Measurements from ENCODE around the gene DLX4.

Gene DLX4

GRCh38 chr17:49986396-49987289 lies 17.7 kb downstream of the DLX4 start:
- Histone ChIP-seq H3K9ac (ENCODE audit: low read depth in 1 of 2, low read length in 2 of 2) (no peak overlapping the region), H3K4me3 (ENCODE audit: low read depth in 1 of 2, low read length in 2 of 2) (no peak overlapping the region), H3K27ac (ENCODE audit: low read depth, low read length) (no peak overlapping the region), H3K9me3 (ENCODE audit: control insufficient read depth in 1 of 2, low read length in 2 of 2) (no peaks in the 10 kb centered on the region), H3K4me1 (ENCODE audit: control insufficient read depth in 1 of 2, insufficient read depth in 2 of 2, low read length in 2 of 2) (no peaks in the 10 kb centered on the region), H3K36me3 (ENCODE audit: control insufficient read depth in 1 of 2, insufficient read depth in 2 of 2, low read length in 2 of 2) (no peaks in the 10 kb centered on the region), H3K27me3 (ENCODE audit: control insufficient read depth in 1 of 2, insufficient read depth in 2 of 2, low read length in 2 of 2) (peaks cover 56 to 65% of the 10 kb centered on the region in 2 donors)

- Histone ChIP-seq H3K27ac (ENCODE audit: low read depth, low read length) (no peak overlapping the region), H3K9me3 (ENCODE audit: control insufficient read depth in 1 of 2, low read length in 2 of 2) (no peaks in the 10 kb centered on the region), H3K36me3 (ENCODE audit: control insufficient read depth in 1 of 2, insufficient read depth in 2 of 2, low read length in 2 of 2) (no peaks in the 10 kb centered on the region), H3K27me3 (ENCODE audit: control insufficient read depth in 1 of 2, insufficient read depth in 2 of 2, low read length in 2 of 2) (peaks cover 62 to 68% of the 10 kb centered on the region in 2 donors), H3K9ac (ENCODE audit: low read depth in 1 of 2, low read length in 2 of 2) (no peak overlapping the region), H3K4me3 (ENCODE audit: low read depth in 1 of 2, low read length in 2 of 2) (no peak overlapping the region), H3K4me1 (ENCODE audit: control insufficient read depth in 1 of 2, insufficient read depth in 2 of 2, low read length in 2 of 2) (no peaks in the 10 kb centered on the region)
These were observed 18.2 kb downstream of the DLX4 start for GRCh38 chr17:49987290-49987585.

- peaks cover 0 to 1% of the 10 kb centered on the region in 2 donors for H3K4me1 ChIP-seq (ENCODE audit: control insufficient read depth in 1 of 2, insufficient read depth in 2 of 2, low read length in 2 of 2)
- no peak overlapping the region for H3K27ac ChIP-seq (ENCODE audit: low read depth, low read length)
- H3K27me3 ChIP-seq (ENCODE audit: control insufficient read depth in 1 of 2, insufficient read depth in 2 of 2, low read length in 2 of 2) = peaks cover 68 to 72% of the 10 kb centered on the region in 2 donors
- no peak overlapping the region for H3K4me3 ChIP-seq (ENCODE audit: low read depth in 1 of 2, low read length in 2 of 2)
- no peak overlapping the region for H3K9ac ChIP-seq (ENCODE audit: low read depth in 1 of 2, low read length in 2 of 2)
- no peaks in the 10 kb centered on the region for H3K9me3 ChIP-seq (ENCODE audit: control insufficient read depth in 1 of 2, low read length in 2 of 2)
- no peaks in the 10 kb centered on the region for H3K36me3 ChIP-seq (ENCODE audit: control insufficient read depth in 1 of 2, insufficient read depth in 2 of 2, low read length in 2 of 2)
These were observed 18.9 kb downstream of the DLX4 start for GRCh38 chr17:49987681-49988441.

GRCh38 chr17:49989518-49989880 lies 20.5 kb downstream of the DLX4 start:
- Histone ChIP-seq H3K9ac (ENCODE audit: low read depth in 1 of 2, low read length in 2 of 2) (no peak overlapping the region), H3K27me3 (ENCODE audit: control insufficient read depth in 1 of 2, insufficient read depth in 2 of 2, low read length in 2 of 2) (peaks cover 74 to 84% of the 10 kb centered on the region in 2 donors), H3K9me3 (ENCODE audit: control insufficient read depth in 1 of 2, low read length in 2 of 2) (no peaks in the 10 kb centered on the region), H3K27ac (ENCODE audit: low read depth, low read length) (no peak overlapping the region), H3K36me3 (ENCODE audit: control insufficient read depth in 1 of 2, insufficient read depth in 2 of 2, low read length in 2 of 2) (no peaks in the 10 kb centered on the region), H3K4me1 (ENCODE audit: control insufficient read depth in 1 of 2, insufficient read depth in 2 of 2, low read length in 2 of 2) (peaks cover 0 to 14% of the 10 kb centered on the region in 2 donors), H3K4me3 (ENCODE audit: low read depth in 1 of 2, low read length in 2 of 2) (no peak overlapping the region)

- peaks cover 80 to 87% of the 10 kb centered on the region in 2 donors for H3K27me3 ChIP-seq (ENCODE audit: control insufficient read depth in 1 of 2, insufficient read depth in 2 of 2, low read length in 2 of 2)
- no peaks in the 10 kb centered on the region for H3K36me3 ChIP-seq (ENCODE audit: control insufficient read depth in 1 of 2, insufficient read depth in 2 of 2, low read length in 2 of 2)
These were observed 21.3 kb downstream of the DLX4 start for GRCh38 chr17:49990331-49990730.

GRCh38 chr17:49990921-49991320 lies 21.9 kb downstream of the DLX4 start:
- H3K4me1 ChIP-seq (ENCODE audit: control insufficient read depth in 1 of 2, insufficient read depth in 2 of 2, low read length in 2 of 2) = peaks cover 9 to 24% of the 10 kb centered on the region in 2 donors
- no peaks in the 10 kb centered on the region for H3K36me3 ChIP-seq (ENCODE audit: control insufficient read depth in 1 of 2, insufficient read depth in 2 of 2, low read length in 2 of 2)
- no peak overlapping the region for H3K9ac ChIP-seq (ENCODE audit: low read depth in 1 of 2, low read length in 2 of 2)
- H3K9me3 ChIP-seq (ENCODE audit: control insufficient read depth in 1 of 2, low read length in 2 of 2) = no peaks in the 10 kb centered on the region
- peaks cover 80 to 92% of the 10 kb centered on the region in 2 donors for H3K27me3 ChIP-seq (ENCODE audit: control insufficient read depth in 1 of 2, insufficient read depth in 2 of 2, low read length in 2 of 2)
- H3K27ac ChIP-seq (ENCODE audit: low read depth, low read length) = no peak overlapping the region
- no peak overlapping the region for H3K4me3 ChIP-seq (ENCODE audit: low read depth in 1 of 2, low read length in 2 of 2)

More at GRCh38 chr17:49990331-49990730, 21.3 kb downstream of the DLX4 start:
- no peak overlapping the region for H3K9ac ChIP-seq (ENCODE audit: low read depth in 1 of 2, low read length in 2 of 2)
- H3K4me3 ChIP-seq (ENCODE audit: low read depth in 1 of 2, low read length in 2 of 2) = no peak overlapping the region
- peaks cover 7 to 22% of the 10 kb centered on the region in 2 donors for H3K4me1 ChIP-seq (ENCODE audit: control insufficient read depth in 1 of 2, insufficient read depth in 2 of 2, low read length in 2 of 2)
- no peak overlapping the region for H3K27ac ChIP-seq (ENCODE audit: low read depth, low read length)
- no peaks in the 10 kb centered on the region for H3K9me3 ChIP-seq (ENCODE audit: control insufficient read depth in 1 of 2, low read length in 2 of 2)

- H3K4me3 ChIP-seq (ENCODE audit: low read depth in 1 of 2, low read length in 2 of 2) = no peak overlapping the region
- no peaks in the 10 kb centered on the region for H3K9me3 ChIP-seq (ENCODE audit: control insufficient read depth in 1 of 2, low read length in 2 of 2)
- no peaks in the 10 kb centered on the region for H3K36me3 ChIP-seq (ENCODE audit: control insufficient read depth in 1 of 2, insufficient read depth in 2 of 2, low read length in 2 of 2)
- peaks cover 9 to 26% of the 10 kb centered on the region in 2 donors for H3K4me1 ChIP-seq (ENCODE audit: control insufficient read depth in 1 of 2, insufficient read depth in 2 of 2, low read length in 2 of 2)
- H3K27me3 ChIP-seq (ENCODE audit: control insufficient read depth in 1 of 2, insufficient read depth in 2 of 2, low read length in 2 of 2) = peaks cover 83 to 93% of the 10 kb centered on the region in 2 donors
- H3K27ac ChIP-seq (ENCODE audit: low read depth, low read length) = no peak overlapping the region
- no peak overlapping the region for H3K9ac ChIP-seq (ENCODE audit: low read depth in 1 of 2, low read length in 2 of 2)
These were observed 22.4 kb downstream of the DLX4 start for GRCh38 chr17:49991409-49991808.

- Histone ChIP-seq H3K27ac (ENCODE audit: low read depth, low read length) (no peak overlapping the region), H3K9ac (ENCODE audit: low read depth in 1 of 2, low read length in 2 of 2) (no peak overlapping the region), H3K9me3 (ENCODE audit: control insufficient read depth in 1 of 2, low read length in 2 of 2) (no peaks in the 10 kb centered on the region), H3K4me1 (ENCODE audit: control insufficient read depth in 1 of 2, insufficient read depth in 2 of 2, low read length in 2 of 2) (peaks cover 9 to 35% of the 10 kb centered on the region in 2 donors), H3K27me3 (ENCODE audit: control insufficient read depth in 1 of 2, insufficient read depth in 2 of 2, low read length in 2 of 2) (peaks cover 87 to 90% of the 10 kb centered on the region in 2 donors), H3K36me3 (ENCODE audit: control insufficient read depth in 1 of 2, insufficient read depth in 2 of 2, low read length in 2 of 2) (no peaks in the 10 kb centered on the region), H3K4me3 (ENCODE audit: low read depth in 1 of 2, low read length in 2 of 2) (no peak overlapping the region)
These were observed 23.4 kb downstream of the DLX4 start for GRCh38 chr17:49992191-49992932.

- Histone ChIP-seq H3K4me3 (ENCODE audit: low read depth in 1 of 2, low read length in 2 of 2) (peak overlapping the region; percentile 43 to 55), H3K4me1 (ENCODE audit: control insufficient read depth in 1 of 2, insufficient read depth in 2 of 2, low read length in 2 of 2) (peaks cover 9 to 36% of the 10 kb centered on the region in 2 donors), H3K27me3 (ENCODE audit: control insufficient read depth in 1 of 2, insufficient read depth in 2 of 2, low read length in 2 of 2) (peaks cover 87 to 90% of the 10 kb centered on the region in 2 donors), H3K9ac (ENCODE audit: low read depth in 1 of 2, low read length in 2 of 2) (peak overlapping the region in 1 of 2 donors; percentile 43), H3K27ac (ENCODE audit: low read depth, low read length) (no peak overlapping the region), H3K9me3 (ENCODE audit: control insufficient read depth in 1 of 2, low read length in 2 of 2) (no peaks in the 10 kb centered on the region), H3K36me3 (ENCODE audit: control insufficient read depth in 1 of 2, insufficient read depth in 2 of 2, low read length in 2 of 2) (no peaks in the 10 kb centered on the region)
These were observed 24.0 kb downstream of the DLX4 start for GRCh38 chr17:49992933-49993422.

Data from duodenal mucosa (tissue), 2 donors.